GM21447 (cell line): ENCODE results near the gene KLHL41.

ENCODE experiments used
- ATAC-seq: cut with Tn5 transposase; IDR thresholded peaks from one replicate; pipeline ENCODE4 v1.9.1; 2021; ENCODE audit not compliant: unreplicated experiment

The KLHL41 gene

GRCh38 chr2:169509298-169509885, at the start of gene KLHL41:
Gene KLHL41, plus strand, starts transcription at chr2:169509702. Its CDS starts 77 bp downstream, at chr2:169509779.
- ATAC-seq: no peak

GRCh38 chr2:169461143-169461542, 48.4 kb upstream of the KLHL41 start:
- no peak for ATAC-seq

DNA sequence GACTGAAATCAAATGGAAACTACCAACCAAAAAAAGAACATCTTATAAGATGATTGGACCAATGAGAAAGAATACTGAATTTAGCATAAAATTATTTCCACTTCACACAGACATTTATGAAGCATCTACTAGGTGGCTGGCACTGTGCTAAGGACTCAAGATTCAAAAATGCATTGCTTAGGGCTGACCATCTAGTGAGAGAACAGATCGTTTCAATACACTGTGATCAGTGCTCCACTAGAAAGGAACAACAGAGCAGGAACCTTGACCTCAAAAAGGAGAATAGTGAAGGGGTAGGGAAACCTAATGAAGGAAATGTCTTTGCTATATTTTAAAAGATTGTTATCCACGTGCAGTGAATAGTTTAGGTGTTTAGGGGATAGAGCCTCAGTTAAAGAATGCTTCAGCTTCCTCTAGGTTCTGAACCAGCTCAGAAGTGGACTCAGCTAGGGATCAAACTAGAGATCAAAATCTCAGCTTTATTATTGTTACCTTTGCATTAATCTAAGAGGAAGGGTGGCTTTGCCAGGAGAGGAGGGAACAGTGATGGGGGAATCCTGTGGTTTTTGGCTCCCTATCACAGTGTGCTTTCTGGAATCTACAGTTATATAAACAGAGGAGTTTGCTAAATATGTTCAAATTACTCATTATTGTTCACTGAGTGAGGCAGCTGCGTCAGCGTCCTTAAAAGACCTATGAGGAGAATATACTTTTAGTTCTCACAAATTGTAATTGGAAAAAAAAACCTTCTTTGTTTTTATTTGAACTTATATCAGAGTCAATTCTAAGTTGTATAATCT, 46.4 kb upstream of the KLHL41 start:
- ATAC-seq: no peak

DNA sequence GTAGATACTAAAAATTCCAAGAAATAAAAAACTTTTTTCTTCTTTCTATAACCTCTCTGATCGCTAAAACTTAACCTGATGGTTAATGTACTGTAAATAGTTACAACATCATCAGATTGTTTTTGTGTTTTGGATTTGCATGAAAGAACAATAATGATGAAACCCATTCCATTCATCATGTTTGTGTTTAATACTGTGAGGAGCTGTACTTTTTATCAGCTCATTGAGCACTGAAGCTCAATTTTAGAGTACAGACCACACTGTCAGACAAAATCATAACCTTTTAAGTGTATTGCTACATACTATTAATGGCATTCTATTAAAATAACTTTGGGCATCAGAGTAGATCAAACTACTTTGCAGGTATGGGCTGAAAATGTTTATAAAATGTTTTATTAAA, 45.0 kb upstream of the KLHL41 start:
- no peak for ATAC-seq

DNA sequence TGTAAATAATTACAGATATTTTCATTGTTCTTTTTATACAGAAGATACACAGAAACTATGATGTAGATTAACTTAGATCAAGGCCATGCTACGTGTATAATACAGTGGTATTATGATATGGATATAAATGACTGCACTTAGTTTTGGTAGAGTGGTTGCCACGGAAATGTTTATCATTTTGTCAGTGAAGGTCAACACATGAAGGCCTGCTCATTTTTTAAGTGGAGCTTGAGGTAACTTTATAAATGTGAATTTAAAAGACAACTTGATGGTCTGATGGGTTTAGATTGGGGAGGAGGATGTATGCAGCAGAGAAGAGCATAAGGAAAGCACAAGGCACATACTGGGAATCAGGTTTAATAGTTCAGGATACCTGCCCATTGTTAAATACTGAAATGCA, 44.6 kb upstream of the KLHL41 start:
- no peak for ATAC-seq

DNA sequence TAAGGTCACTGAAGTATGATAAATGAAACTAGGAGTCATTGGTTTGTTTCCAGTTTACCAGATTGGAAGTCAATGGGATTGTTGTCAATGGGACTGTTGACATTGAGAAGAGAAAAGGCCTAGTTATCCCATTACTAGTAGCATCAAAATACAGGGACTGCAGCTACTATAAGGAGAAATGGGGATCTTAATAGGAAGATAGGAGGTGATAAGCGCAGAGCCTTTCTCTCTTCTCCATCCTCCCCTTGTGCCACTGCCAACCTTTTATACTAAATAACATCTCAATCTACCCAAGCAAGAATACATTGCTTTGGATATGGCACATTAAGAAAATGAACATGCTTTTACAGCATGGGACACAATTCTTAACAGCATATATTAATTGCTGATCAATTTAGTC, 40.7 kb upstream of the KLHL41 start:
- no peak for ATAC-seq

GRCh38 chr2:169469952-169470572, 39.4 kb upstream of the KLHL41 start:
- no peak for ATAC-seq

DNA sequence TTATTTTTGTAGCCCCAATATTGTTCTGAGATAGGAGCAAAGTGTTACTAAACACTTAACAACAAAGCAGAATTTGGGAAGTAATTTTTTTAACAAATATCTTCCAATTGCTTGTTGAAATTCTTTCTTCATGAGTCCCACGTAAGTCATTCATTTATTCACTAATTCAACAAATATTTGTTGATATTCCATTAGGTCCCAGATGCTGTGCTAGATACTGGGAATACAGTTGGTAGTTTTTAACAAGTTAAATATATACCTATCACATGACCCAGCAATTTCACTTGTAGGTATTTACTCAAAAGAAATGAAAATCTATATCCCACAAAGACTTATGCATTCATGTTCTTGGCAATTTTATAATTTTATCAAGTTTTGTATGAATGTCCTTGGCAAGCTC, 37.3 kb upstream of the KLHL41 start:
- no peak for ATAC-seq

DNA sequence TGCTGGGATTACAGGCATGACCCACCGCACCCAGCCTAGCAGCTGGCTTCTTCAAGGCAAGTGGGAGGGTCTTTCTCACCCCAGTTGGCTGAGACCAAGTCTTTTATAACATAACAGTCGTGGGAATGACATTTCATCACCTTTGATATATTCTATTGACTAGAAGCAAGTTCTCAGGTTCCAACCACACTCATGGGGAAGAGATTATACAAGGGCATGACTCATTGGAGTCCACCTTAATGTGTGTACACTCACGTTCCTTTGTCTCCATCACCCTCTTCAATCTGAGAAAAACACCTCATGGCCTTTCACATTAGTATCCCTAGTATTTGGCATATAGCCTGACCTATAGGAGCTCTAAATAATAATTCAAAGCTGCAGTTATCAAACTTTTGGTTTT, 33.0 kb upstream of the KLHL41 start:
- ATAC-seq: no peak

DNA sequence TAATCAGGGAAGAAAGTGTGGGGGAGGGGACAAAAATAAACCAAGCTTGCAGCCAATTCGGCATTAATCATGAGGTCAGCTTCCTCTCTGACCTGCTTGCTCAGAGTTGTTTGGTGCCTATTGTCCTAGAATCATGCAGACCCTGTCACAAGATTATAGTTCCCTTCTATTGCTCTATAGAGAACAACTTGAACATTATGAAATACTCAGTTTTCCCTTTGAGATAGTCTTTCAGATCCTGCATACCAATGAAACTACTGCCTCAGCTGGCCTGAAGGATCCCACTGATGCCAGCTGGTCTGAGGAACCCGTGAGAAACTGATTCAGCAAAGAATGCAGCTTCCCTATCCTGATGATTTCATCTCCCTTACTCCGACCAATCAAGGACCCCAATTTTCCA, 31.2 kb upstream of the KLHL41 start:
- ATAC-seq: no peak

GRCh38 chr2:169478745-169479256, 30.7 kb upstream of the KLHL41 start:
- ATAC-seq: no peak

DNA sequence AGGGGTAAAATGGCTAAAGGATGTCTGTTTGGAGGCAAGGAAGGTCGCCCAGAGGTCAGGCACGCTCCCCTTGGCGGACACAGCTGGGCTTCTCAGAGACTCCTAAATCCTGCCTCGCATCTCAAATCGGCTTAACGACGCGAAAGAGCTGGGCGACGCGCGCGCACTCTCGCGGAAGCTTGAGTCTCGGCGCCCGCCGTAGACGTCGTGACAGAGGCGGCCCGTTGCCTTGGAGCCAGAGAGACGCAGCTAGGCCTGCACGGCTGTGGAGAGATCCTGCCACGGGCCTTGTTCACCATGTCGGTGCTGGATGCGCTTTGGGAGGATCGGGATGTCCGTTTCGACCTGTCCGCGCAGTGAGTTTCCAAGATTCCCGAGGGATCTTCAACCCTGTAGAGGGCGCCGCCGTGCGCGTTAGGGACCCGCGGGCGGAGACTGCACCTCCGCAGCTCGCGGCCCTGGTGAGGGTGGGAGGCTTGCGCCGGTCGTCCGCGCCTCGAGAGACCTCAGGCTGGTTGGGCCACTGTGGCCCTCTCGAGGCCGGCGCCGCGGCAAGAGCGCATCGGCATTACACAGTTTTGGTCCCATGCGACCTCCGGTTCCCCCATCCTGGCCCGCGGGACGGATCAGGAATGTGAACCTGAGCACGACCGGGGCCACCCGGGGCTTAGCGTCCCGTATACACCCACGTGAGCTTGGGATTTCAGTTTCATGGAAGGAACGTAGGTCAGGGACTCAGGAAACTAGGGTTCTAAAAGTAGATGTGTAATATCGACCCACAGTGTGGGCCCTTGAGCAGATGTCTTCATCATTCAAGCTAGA, 30.0 kb upstream of the KLHL41 start, which contains the start of gene BBS5:
BBS5 (plus strand) TSS at position 238 of the 822 bp plus-strand sequence; CDS start at position 298, 60 bp downstream.
- peak; percentile 96 for ATAC-seq

DNA sequence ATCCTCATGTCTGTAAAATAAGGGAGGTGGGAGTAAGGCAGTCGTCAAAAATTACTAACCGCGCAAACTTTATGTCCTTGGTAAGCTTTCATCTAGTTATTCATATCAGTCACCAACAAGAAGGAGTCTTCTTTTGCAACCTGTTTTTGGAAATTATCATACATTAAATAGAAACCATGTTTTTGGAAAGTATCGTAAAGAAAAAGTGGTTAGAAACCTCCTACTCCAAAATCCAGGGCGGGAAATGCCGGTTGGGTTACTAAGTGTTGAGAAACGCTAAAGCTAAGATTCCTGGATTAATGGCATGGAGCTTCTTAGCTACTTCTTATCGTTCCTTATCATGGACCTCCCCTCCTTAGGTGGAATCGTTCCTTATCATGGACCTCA, 29.4 kb upstream of the KLHL41 start:
- ATAC-seq: no peak

- ATAC-seq: no peak
Measured at GRCh38 chr2:169485650-169486138, 23.8 kb upstream of the KLHL41 start.

GRCh38 chr2:169486487-169486886, 23.0 kb upstream of the KLHL41 start:
- ATAC-seq: no peak

DNA sequence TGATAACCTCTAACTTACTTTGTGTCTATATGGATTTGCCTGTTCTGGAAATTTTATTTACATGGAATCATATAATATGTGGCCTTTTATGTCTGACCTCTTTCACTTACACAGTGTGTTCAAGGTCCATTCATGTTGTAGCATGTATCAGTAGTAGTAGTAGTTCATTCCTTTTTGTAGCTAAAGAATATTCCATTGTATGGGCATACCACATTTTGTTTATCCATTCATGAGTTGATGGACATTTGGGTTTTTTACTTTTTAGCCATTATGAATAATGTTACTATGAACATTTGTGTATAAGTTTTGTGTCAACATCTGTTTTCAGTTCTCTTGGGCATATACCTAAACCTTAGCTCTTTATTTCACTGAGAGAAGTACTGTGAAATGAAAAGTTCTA, 18.7 kb upstream of the KLHL41 start:
- no peak for ATAC-seq

DNA sequence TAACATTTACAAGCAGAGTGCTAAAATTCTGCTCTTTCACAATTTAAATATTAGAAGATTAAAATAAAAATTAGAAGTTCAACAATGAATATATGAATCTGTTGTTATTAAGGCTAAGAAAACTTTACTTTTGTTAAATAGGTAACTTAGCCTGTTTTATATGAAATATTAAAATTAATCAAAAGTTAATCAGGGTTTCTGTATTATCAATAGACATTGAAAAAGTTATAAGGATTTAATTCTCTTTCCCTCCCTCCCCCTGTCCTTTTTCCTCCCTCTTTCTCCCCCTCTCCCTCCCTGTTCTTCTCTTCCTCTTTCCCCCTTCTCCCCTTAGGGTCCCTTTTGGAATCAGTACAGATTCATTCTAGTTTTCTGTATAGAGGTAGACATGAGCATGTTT, 18.1 kb upstream of the KLHL41 start:
- no peak for ATAC-seq

GRCh38 chr2:169493360-169493759, 16.1 kb upstream of the KLHL41 start:
- ATAC-seq: no peak

DNA sequence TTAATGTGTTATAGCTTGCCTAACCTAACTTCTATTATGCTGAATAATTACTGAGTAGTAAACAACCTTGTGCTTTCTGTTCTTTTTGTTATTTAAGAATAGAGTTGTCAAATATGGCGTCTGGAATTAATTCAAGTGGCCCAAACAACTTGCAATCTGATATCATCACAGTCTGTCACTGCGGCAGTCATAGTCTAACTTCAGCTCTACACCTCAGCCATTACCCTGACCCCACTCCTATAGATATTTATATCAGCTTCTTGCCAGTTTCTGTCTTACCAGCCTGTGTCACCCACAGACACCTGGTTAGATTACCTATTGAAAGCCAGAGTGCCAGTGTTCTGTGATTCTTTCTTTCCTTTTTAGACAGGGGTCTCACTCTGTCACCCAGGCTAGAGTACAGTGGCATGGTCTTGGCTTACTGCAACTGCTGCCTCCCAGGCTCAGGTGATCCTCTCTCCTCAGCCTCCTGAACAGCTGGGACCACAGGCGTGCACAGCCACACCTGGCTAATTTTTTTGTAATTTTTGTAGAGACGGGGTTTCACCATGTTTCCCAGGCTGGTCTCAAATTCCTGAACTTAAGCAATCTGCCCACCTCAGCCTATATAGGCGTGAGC, 14.1 kb upstream of the KLHL41 start:
- ATAC-seq: no peak

- ATAC-seq: no peak
Measured at GRCh38 chr2:169504651-169505050, 4.9 kb upstream of the KLHL41 start.
